ENCODE measurements around the gene MTHFD1L.

Gene MTHFD1L

DNA sequence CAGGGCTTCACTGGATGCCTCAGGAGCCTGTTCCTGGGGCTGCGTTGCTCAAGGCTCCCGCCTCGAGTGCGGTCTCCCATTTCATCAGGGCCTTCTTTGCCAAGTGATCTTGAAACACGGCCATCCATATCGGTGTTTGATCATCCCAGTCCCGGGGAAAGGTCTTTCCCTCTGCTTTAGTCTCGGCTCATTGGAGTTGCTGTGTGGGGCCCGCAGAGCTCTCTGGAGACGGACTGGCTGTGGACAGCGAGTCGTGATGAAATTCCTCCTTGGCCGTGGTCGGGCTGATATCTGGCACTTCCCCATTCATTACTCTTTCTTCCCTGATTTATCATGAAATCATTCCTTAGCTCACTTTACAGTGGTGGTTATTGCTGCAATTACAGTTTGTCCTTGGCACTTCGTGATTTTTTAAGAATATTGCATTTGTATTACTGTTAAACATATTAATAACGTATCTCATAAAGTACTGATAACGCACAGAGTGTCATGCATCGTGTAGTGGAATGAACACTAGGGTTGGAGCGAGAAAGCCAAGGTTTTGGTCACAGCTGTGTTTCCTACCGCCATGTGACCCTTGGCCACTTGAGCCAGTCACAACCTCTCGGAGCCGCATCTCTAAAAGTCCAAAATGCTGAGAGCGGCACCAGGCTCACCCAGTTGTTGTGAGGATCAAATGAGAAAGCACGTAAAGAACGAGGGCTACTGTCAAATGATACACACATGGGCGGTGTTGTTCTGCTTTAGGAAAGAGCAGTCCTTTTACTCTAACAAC is 71.8 kb downstream of the MTHFD1L start:
- Histone ChIP-seq H2AFZ (ENCODE audit: low read depth, low read length, severe bottlenecking) (no peak overlapping the region), H3K27me3 (ENCODE audit: low read length) (no peaks in the 10 kb centered on the region), H3K27ac (ENCODE audit: low read depth, low read length) (no peak overlapping the region), H3K4me3 (ENCODE audit: insufficient read depth, low read length, poor library complexity, severe bottlenecking) (no peak overlapping the region), H3K4me2 (ENCODE audit: low read depth, low read length, poor library complexity, severe bottlenecking) (no peak overlapping the region), H3K36me3 (ENCODE audit: low read length) (peaks cover 7% of the 10 kb centered on the region; the same call in 1 of the 2 replicates), H3K79me2 (ENCODE audit: insufficient read depth, low read length) (no peaks in the 10 kb centered on the region), H3K9ac (ENCODE audit: low read length) (no peak overlapping the region), H3F3A (ENCODE audit: insufficient read depth) (no peaks in the 10 kb centered on the region), H3K9me2 (replicated peaks; ENCODE audit: insufficient read depth, low read length) (no peaks in the 10 kb centered on the region), H4K20me1 (ENCODE audit: low read depth, low read length) (no peaks in the 10 kb centered on the region), H3K9me3 (ENCODE audit: insufficient read depth, low read length) (no peaks in the 10 kb centered on the region)
- TF ChIP-seq, protein P1, sequence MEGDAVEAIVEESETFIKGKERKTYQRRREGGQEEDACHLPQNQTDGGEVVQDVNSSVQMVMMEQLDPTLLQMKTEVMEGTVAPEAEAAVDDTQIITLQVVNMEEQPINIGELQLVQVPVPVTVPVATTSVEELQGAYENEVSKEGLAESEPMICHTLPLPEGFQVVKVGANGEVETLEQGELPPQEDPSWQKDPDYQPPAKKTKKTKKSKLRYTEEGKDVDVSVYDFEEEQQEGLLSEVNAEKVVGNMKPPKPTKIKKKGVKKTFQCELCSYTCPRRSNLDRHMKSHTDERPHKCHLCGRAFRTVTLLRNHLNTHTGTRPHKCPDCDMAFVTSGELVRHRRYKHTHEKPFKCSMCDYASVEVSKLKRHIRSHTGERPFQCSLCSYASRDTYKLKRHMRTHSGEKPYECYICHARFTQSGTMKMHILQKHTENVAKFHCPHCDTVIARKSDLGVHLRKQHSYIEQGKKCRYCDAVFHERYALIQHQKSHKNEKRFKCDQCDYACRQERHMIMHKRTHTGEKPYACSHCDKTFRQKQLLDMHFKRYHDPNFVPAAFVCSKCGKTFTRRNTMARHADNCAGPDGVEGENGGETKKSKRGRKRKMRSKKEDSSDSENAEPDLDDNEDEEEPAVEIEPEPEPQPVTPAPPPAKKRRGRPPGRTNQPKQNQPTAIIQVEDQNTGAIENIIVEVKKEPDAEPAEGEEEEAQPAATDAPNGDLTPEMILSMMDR (IDR thresholded peaks at IDR 0.05; ENCODE audit: insufficient read depth, low read length, poor library complexity, severe bottlenecking): no peak
- no peak for TF ChIP-seq EZH2phosphoT487 (conservative IDR thresholded peaks at IDR 0.05; ENCODE audit: low read length)

DNA sequence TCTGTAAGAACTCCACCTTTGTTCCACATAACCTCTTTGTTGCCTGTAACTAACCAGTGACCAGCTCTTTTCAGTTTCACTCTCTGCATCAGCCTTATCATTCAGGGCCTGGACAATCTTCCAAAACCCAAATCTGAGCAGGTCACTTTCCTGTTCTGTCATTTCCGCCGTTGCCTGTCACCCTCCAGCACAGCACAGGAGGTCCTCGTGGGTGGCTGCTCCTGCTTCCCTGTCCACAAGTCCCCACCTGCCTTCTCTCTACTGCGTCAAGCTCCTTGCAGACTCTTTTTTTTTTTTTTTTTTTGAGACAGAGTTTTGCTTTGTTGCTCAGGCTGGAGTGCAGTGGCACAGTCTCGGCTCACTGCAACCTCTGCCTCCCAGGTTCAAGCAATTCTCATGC is 73.9 kb downstream of the MTHFD1L start:
- no peak overlapping the region for H3K27ac ChIP-seq (ENCODE audit: low read depth, low read length)
- H3K36me3 ChIP-seq (ENCODE audit: low read length): peaks cover 10% of the 10 kb centered on the region; the same call in 1 of the 2 replicates
- H3K4me2 ChIP-seq (ENCODE audit: low read depth, low read length, poor library complexity, severe bottlenecking): no peak overlapping the region
- no peaks in the 10 kb centered on the region for H3K9me3 ChIP-seq (ENCODE audit: insufficient read depth, low read length)
- H3K27me3 ChIP-seq (ENCODE audit: low read length): no peaks in the 10 kb centered on the region
- H4K20me1 ChIP-seq (ENCODE audit: low read depth, low read length): no peaks in the 10 kb centered on the region
- H3K4me3 ChIP-seq (ENCODE audit: insufficient read depth, low read length, poor library complexity, severe bottlenecking): no peak overlapping the region
- no peak for TF ChIP-seq EZH2phosphoT487 (conservative IDR thresholded peaks at IDR 0.05; ENCODE audit: low read length)
- TF ChIP-seq, protein P1 (IDR thresholded peaks at IDR 0.05; ENCODE audit: insufficient read depth, low read length, poor library complexity, severe bottlenecking): no peak
- no peak overlapping the region for H3K9ac ChIP-seq (ENCODE audit: low read length)
- no peaks in the 10 kb centered on the region for H3K9me2 ChIP-seq (replicated peaks; ENCODE audit: insufficient read depth, low read length)
- no peak overlapping the region for H2AFZ ChIP-seq (ENCODE audit: low read depth, low read length, severe bottlenecking)
- H3F3A ChIP-seq (ENCODE audit: insufficient read depth): no peaks in the 10 kb centered on the region
- no peaks in the 10 kb centered on the region for H3K79me2 ChIP-seq (ENCODE audit: insufficient read depth, low read length)

DNA sequence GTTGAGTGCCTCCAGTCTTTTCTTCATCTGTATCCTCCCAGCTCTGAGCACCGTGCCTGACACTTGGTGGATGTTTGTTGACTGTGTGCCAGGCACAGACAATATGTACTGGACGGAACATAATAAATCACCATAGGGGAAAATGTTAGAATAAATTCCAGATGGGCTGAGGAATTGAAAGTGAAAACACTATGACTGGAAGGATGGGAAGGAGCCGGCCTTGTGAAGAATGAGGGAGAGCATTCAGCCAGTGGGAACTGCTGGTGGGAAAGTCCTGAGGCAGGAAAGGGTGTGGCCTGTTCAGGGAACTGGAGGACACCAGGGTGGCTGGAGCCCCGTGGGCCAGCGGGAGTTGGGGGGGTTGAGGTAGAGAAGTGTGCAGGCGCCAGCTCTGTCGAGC is 75.4 kb downstream of the MTHFD1L start:
- no peaks in the 10 kb centered on the region for H3F3A ChIP-seq (ENCODE audit: insufficient read depth)
- H2AFZ ChIP-seq (ENCODE audit: low read depth, low read length, severe bottlenecking): no peak overlapping the region
- TF ChIP-seq, protein P1 (IDR thresholded peaks at IDR 0.05; ENCODE audit: insufficient read depth, low read length, poor library complexity, severe bottlenecking): no peak
- no peak for TF ChIP-seq EZH2phosphoT487 (conservative IDR thresholded peaks at IDR 0.05; ENCODE audit: low read length)
- no peaks in the 10 kb centered on the region for H3K9me3 ChIP-seq (ENCODE audit: insufficient read depth, low read length)
- H3K9me2 ChIP-seq (replicated peaks; ENCODE audit: insufficient read depth, low read length): no peaks in the 10 kb centered on the region
- no peaks in the 10 kb centered on the region for H4K20me1 ChIP-seq (ENCODE audit: low read depth, low read length)
- no peaks in the 10 kb centered on the region for H3K79me2 ChIP-seq (ENCODE audit: insufficient read depth, low read length)
- H3K4me3 ChIP-seq (ENCODE audit: insufficient read depth, low read length, poor library complexity, severe bottlenecking): no peak overlapping the region
- H3K36me3 ChIP-seq (ENCODE audit: low read length): peaks cover 11% of the 10 kb centered on the region; the same call in 1 of the 2 replicates
- H3K27ac ChIP-seq (ENCODE audit: low read depth, low read length): no peak overlapping the region
- H3K27me3 ChIP-seq (ENCODE audit: low read length): no peaks in the 10 kb centered on the region
- H3K4me2 ChIP-seq (ENCODE audit: low read depth, low read length, poor library complexity, severe bottlenecking): no peak overlapping the region
- no peak overlapping the region for H3K9ac ChIP-seq (ENCODE audit: low read length)

Data from SU-DHL-6 (cell line).